T-helper 1 cell treated with Interleukin-12 subunit alpha and Interleukin-12 subunit beta and Interleukin-4 antibody, amounts not matched to agents 30 ng/mL and 1 ng/mL, for 36 hours (primary cell): Measurements from ENCODE around the gene SLC35F5. TPM values are rescaled to one million over a fixed set of nuclear protein-coding genes. Genes with fewer than 3 reads are reported as not detected.
"Not testable (repeated sequence)": the region's sequence is repeated elsewhere in the genome, so short reads cannot be mapped to it uniquely, and the experiment has no call there.

Source experiments
- intact Hi-C: fragments of 100-400 bp; cut with micrococcal nuclease; formaldehyde crosslinking; loops from one replicate; pipeline ENCODE4 v1.15.1; 2024
- total RNA-seq: library from RNA; stranded (reverse); gene quantifications from 2 replicates; pipeline ENCODE4 v1.2.3, GENCODE V29; 2022

The SLC35F5 gene
- total RNA-seq, 1 donor from 2014 or later, result 20.5 TPM

DNA sequence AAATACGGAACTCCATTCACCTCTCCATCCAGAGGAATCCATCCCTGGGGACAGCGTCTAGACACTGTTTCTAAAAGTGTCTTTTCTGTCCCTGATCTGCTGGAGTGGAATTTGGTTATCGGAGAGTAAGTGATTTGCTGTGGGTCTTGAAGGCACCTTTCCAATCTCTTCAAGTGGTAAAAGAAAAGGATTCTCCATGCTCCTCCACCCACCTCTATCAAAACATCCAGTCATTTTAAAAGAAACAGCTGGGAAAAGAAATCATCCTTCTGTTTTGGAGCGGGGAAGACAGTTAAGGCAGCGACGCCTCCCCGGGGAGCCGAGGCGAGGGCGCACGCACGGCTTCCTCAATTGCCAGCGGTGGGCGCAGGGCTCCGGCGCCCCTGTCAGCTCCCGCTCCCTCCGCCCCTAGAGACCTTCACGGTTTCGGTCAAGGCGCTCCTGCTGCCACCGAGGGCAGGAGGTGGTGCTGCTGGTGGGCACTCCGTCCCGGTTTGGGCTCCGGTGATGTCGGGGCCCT, 547 bp downstream of the SLC35F5 start:
- intact Hi-C loops, result loop anchor here (1.0 to 10.0 kb wide), 9 partner anchors 22 to 1111 kb away; partner anchors contain the start of gene SLC20A1

DNA sequence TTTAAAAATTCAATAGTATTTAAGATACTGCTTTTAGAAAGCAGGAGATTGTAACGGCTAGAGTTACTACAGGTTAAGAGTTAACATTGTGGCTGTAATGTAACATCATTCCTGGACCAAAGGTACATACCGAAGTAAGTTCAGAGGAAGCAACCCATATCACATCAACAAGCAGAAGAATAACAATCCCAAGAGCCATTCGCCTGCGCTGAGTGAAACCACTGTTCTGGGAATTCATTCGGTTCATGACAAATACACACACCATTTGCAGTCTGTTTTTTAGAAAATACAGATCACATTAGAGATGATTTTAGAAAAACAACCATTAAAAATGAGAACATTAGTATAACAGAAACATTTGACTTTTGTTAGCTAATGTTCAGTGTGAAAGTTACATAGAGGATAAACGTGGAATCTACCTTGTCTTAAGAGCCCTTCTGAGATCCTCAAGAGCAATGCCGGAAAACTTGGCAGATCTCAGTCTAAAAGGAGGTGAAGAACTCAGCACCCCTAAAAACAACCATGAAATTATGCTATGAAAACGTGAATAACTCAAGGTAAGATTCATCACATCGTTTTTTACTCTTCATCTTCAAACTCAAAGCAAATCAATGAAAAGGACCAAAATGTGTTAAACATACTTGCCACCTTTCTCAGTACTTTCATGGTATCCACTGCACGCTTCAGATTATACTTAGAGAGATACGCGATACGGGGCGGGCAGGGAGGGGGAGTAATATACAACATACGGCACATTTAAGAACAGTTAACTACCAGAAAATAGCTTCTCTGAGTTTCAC, 1.2 kb downstream of the SLC35F5 start:
- intact Hi-C loops, result loop anchor here (1.0 to 10.0 kb wide), 2 partner anchors 21 to 1110 kb away; partner anchors contain the start of gene SLC20A1

DNA sequence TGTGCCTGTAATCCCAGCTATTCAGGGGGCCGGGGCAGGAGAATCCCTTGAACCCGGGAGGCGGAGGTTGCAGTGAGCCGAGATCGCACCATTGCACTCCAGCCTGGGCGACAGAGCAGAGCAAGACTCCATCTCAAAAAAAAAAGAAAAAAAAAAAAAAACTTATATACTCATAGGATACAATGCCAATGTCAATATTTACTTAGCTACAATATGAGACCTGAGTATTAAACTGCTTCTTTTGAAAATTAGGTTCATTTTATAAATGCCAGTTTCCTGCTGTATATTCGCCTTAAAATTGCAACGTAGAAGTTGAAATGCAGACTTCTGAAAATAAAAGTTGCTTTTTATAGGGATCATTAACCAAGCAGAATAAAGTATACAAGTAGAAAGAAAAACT, 2.3 kb downstream of the SLC35F5 start:
- intact Hi-C loops, result loop anchor here (10.0 kb wide), 1 partner anchor 1109 kb away; the partner anchor contains the start of gene SLC20A1

DNA sequence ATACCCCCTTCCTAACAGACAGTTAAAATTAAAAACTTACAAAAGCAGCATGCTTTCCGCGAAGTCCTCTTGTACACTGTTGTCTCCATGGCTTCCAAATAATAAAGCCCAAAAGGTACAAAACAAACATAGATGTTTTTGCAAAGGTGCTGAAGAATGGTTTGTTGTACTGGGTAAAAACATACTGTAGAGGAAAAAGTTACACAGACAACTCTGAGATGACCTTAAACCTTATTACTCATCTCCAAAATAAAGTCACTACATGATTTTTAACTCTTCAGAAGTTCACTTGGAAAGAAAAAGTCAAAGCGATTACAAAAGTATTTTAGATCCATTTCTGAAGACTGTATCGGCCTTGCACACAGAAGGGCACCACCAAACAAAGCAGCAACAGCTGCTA, 6.1 kb downstream of the SLC35F5 start:
- intact Hi-C loops, result loop anchor here (10.0 kb wide), 1 partner anchor 1106 kb away; the partner anchor contains the start of gene SLC20A1

DNA sequence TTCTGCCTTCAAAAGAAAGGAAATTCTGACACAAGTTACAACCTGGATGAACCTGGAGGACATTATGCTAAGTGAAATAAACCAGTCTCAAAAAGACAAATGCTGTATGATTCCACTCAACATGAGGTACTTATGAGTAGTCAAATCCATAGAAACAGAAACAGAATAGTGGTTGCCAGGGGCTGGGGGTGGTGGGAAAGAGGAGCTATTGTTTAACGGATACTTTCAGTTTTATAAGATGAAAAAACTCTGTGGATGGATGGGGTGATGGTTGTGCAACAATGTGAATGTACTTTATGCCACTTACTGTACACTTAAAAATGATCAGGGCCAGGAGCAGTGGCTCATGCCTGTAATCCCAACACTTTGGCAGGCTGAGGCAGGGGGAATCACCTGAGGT, 15.4 kb downstream of the SLC35F5 start:
- intact Hi-C loops, result no loop called here

DNA sequence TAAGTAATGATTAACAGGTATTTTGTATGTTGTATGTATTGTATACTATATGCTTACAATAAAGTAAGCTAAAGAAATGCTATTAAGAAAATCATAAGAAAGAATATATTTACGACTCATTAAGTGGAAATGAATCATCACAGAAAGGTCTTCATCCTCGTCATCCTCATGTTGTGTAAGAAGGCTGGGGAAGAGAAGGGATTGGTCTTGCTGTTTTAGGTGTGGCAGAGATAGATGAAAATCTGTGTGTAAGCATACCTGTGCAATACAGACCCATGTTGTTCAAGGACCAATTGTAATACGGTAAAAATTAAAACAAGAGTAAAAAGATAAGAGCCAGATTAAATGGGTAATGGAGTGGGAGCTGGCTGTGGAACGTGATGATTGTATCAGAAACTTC, 16.6 kb downstream of the SLC35F5 start:
- intact Hi-C loops, result no loop called here

DNA sequence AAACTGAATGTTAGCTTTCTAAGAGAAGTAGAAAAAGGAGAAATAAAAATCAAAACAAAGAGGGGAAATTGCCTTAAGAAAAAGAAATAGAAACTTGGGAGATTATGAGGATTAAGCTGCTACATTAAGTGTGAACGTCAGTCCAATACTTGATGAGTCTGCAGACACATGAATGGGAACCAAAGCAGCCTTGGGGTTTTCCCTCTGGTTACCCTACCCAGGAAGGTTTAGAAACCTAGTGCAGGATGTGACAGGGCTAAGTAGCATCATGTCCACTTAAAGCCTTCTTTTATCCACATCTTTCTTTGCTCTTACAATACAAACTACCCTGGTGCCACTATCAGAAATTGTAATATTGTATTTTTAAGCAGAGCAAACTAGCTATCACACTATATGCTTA, 22.3 kb downstream of the SLC35F5 start:
- intact Hi-C loops, result loop anchor here (1.0 kb wide), 1 partner anchor 21 kb away; no protein-coding TSS in a partner anchor

DNA sequence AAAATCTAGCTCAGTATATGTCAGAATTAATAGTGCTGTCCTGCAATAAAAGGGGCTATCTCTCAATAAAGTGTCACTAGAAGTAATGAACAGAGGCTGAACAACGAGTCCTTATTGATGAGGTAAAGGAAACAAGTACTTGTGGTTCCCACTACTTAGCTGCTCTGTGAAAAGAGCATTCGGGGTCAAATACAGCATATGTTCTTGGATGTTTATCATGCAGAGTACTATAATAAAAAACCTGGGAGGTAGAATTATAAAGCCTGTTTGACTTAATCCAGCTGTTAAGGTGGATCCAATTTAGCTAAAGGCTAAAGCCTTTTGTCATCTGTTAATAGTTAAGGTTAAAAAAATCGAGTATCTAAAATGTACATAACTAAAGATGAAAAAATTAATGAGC, 32.4 kb downstream of the SLC35F5 start:
- intact Hi-C loops, result no loop called here

DNA sequence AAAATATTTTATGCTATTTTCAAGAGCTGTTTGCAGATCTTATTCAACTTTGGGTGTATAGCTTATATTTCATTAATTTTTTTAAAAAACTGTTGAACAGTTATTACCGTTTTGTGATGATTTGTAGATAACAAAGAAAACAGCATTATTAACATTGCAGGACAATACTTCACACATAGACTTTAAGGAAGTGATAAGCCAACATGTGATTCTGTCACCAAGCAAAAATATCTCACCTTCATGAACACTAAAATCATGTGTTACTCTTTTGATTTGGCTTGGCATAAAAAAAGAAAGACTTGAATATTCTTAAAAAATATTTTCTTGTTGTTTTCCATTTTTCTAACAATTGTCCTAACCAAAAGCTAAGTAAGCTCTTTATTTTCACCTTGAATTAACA, 33.0 kb downstream of the SLC35F5 start:
- intact Hi-C loops, result no loop called here

DNA sequence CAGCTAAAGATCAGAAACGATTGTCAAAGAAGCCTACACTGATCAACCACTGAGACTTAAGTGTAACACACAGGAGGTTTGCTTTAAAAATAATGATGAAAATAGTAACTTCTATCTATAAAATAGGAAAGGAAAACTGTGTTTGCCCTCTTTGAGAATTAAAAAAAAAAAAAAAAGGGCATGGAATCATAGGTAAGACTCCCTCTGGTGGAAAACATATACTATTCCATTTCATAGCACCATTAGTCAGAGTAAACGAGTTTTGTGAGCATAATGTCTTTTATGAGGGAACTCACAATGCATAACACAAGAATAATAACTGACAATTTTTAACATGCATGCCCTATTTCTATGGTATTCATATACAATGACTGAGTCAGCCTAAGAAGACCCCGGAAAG, 36.3 kb downstream of the SLC35F5 start:
- intact Hi-C loops, result no loop called here

DNA sequence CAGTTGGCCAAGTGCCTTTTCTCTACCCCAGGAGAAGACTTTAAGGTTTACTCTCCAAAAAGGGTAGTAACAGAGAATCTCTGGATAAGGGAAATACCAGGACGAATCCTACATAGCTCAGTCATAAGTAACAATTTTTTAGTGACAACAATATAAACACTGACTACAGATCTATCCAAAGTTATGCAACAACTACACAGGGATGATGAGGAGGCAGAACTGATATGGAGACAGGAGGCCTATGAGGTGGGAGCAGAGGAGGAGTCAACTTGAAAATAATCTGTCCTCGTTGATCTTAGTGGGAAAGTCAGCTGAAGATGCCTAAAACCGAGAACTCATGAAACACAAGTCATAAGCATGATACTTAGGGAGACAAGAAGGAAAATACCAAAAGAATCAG, 40.2 kb downstream of the SLC35F5 start:
- intact Hi-C loops, result no loop called here

DNA sequence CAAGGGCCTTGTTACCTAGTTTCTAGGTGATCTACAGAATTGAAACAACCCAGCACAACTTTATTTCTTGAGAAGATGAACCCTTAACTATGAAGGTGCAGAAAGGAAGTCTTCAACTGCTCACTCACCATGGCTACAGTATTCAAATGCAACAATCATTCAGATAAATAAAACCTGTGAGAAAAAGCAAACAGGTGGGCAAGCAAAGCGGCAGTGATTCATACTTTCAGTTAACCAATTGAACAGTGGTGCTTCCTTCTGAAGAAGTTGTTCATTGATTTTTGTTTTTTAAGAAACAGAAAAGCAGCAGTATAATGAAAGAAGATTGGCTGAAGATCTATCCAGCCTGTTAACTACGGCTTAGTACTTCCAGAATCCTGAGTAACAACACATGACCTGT, 43.5 kb downstream of the SLC35F5 start:
- intact Hi-C loops, result no loop called here

DNA sequence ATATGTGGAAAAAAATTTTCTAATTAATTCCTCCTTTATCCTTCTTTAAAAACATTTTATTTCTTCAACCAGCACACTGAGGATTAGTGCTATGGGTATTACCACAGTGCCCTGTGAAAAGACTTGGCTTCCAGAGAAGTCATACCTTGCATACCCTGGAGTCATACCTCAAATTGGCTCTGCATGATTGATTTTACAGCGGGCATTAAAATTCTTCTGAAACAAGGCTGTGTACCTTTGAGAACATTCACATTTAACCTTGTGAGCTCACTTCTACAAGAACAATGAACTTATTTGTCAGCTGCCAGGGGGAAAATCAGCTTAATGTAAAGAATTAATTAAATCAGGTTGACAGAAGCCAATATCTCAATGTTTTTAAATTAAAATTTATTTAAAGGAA, 44.6 kb downstream of the SLC35F5 start:
- intact Hi-C loops, result no loop called here

DNA sequence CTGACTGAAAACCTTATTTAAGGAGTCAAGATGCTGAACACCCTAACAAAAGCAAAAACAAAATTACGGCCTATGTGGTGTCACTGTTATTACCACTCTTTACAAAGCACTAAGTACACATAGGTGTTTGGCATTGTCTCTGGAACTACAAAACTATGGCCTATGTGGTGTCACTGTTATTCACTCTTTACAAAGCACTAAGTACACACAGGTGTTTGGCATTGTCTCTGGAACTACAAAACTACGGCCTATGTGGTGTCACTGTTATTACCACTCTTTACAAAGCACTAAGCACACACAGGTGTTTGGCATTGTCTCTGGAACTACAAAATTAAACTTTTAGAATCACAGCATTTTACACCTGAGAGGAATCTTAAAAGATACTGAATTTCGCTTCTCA, 47.4 kb downstream of the SLC35F5 start:
- intact Hi-C loops, result no loop called here

DNA sequence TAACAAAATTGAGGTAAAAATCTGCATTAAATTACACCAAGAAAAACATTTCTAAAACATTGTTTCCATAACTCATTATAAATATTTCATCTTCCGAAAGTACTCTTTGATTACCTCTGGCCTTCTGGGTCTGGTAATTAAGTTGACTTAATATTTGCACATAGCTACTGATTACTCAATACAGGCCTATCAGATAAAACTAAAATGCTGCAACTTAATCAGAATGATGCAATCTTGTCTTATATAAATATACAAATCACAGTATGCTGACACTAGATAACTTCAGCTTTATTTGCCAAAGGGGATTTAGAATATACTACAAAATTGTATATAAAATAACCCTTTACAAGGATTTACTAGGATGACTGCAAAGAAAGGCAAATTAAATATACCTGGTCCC, 49.3 kb downstream of the SLC35F5 start:
- intact Hi-C loops, result no loop called here

DNA sequence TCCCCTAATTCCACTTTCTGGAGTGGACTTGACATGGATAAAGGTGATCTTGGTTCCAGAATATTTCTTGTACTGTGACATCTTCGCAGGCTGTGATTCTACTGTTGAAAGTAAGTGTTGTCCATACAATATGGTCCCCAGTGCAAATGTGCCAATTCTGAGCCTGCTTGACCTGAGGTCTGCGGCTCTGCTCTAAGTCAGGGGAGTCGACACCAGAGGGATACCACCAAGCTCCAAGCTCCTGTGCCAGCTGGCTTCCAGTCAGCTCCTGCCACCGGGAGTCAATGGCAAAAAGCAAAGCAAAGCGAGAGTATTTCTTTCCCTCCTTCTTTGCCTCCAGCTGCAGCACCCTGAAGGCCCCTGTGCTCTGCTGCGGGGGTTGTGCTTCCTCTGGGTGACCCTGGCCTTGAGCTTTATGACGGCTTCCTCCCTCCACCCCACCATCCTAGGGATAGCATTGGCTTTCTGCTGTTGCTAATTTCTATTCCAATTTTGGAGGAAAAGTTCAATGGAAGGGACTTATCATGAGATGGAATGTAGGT, 50.4 kb downstream of the SLC35F5 start:
- intact Hi-C loops, result no loop called here

DNA sequence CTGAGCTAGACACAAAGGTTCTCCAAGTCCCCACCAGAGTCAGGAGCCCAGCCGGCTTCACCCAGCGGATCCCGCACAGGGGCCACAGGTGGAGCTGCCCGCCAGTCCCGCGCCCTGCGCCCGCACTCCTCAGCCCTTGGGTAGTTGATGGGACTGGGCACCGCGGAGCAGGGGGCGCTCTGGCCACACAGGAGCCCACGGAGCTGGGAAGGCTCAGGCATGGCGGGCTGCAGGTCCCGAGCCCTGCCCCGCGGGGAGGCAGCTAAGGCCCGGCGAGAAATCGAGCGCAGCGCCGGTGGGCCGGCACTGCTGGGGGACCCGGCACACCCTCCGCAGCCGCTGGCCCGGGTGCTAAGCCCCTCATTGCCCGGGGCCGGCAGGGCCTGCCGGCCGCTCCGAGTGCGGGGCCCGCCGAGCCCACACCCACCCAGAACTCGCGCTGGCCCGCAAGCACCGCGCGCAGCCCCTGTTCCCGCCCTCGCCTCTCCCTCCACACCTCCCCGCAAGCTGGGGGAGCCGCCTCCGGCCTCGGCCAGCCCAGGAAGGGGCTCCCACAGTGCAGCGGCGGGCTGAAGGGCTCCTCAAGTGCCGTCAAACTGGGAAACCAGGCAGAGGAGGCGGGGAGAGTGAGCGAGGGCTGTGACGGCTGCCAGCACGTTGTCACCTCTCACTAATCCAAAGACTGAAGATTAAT, 52.0 kb downstream of the SLC35F5 start:
- intact Hi-C loops, result not testable (repeated sequence)

DNA sequence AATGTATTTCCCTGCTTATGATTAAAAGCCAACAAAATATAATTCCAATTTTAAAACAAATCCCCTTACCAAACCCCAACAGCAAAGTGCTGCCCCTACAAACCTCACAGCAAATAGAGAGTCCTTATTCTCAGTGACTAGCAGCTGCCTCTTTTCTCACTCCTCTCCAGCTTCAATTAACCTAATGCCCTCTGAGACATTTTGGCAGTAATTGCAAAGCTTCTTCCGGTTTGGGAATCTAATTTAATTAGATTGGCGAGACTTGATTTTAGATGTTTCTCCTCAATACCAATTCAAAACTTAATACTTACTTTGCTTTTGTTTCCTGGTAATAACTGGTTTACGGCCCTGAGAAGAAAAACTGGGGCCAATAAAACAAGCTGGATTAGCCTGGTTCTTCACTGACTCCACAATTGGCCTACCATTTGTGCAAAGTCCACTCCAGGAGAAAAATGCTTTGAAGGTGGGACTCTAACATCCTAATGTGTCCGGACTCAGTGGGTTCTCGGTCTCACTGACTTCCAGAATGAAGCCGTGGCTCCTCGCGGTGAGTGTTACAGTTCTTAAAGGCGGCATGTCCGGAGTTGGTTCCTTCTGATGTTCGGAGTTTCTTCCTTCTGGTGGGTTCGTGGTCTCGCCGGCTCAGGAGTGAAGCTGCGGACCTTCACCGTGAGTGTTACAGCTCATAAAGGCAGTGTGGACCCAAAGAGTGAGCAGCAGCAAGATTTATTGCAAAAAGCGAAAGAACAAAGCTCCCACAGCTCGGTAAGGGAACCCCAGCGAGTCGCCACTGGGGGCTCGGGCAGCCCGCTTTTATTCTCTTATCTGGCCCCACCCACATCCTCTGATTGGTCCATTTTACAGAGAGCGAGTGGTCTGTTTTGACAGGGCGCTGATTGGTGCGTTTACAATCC, 52.8 kb downstream of the SLC35F5 start:
- intact Hi-C loops, result no loop called here

DNA sequence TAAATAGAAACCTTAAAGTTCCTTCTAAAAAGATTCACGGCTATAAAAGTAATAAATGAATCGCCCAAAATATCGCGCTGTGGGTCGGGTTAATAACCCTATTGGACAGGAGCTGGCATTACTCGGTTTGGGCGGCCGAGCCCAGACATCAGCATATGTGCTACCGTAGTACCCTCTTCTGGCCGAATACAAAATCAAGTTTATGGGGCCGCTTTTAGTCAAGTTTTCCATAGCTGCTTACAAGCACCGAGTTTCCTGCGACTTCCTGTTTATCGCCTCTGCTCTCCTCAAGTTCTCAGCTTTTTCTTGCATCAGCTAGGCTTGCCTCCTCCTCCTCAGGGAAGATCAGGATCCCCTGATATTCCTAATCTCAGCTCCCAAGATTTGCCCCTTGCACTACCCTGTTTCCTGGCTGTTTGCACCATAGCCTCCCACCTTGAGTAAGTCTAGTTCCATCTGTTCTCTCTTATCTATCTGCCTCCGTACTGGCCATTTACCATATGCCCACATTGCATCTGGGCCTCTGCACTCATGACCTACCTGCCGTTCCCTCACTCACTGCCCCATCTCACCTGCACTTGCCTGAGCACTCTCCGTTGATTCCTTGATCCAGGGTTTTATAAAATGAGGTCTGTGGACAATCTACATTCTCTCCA, 56.1 kb downstream of the SLC35F5 start:
- intact Hi-C loops, result loop anchor here (1.0 to 2.0 kb wide), 2 partner anchors 56 to 96 kb away; partner anchors contain the start of gene SLC35F5

DNA sequence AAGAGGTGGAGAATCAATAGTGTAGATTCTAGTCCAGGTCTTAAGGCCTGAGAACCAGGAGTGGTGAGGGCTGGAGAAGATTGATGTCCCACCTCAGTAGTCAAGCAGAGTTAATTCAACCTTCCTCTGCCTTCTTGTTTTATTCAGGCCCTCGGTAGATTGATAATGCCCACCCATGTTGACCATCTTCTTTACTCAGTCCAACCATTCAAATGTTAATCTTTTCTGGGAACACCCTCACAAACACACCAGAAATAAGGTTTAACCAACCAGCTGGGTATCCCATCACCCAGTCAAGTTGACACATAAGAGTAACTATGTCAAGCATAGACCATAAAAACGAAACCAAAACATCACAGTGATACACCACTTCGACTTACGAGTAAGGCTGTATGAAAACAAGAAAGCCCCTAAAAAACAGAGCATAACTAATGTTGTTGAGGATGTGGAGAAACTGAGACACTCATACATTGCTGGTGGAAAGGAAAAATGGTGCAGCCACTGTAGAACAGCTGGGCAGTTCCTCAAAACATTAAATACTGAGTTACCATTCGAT, 57.5 kb downstream of the SLC35F5 start:
- intact Hi-C loops, result no loop called here
